ENCODE results near the gene BBS4.
A peak's percentile ranks its signal among the peaks of the same experiment; 100 is the strongest.
"Not testable (repeated sequence)": the region's sequence is repeated elsewhere in the genome, so short reads cannot be mapped to it uniquely, and the experiment has no call there.

The BBS4 gene

GRCh38 chr15:72685925-72686794, at the start of gene BBS4, which contains the start of gene HIGD2B:
TSS of gene BBS4 (plus strand) at chr15:72686207. CDS start at chr15:72686228, 21 bp downstream.
TSS of gene HIGD2B (minus strand) at chr15:72686182. CDS start at chr15:72676374, 9,808 bp downstream.
- peak; percentile 80 to 85 (median 85) for DNase-seq (ENCODE audit: low read depth in 2 of 3, low spot score in 1 of 3)

GRCh38 chr15:72636519-72637282, 49.3 kb upstream of the BBS4 start:
- peak; percentile 13 to 55 (median 48) for DNase-seq (ENCODE audit: low read depth in 2 of 3, low spot score in 1 of 3)

GRCh38 chr15:72639759-72640483, 46.1 kb upstream of the BBS4 start:
- not testable (repeated sequence) for DNase-seq (ENCODE audit: low read depth in 2 of 3, low spot score in 1 of 3)

- not testable (repeated sequence) for DNase-seq (ENCODE audit: low read depth in 2 of 3, low spot score in 1 of 3)
These were observed 43.7 kb upstream of the BBS4 start for GRCh38 chr15:72642271-72642670.

- DNase-seq (ENCODE audit: low read depth in 2 of 3, low spot score in 1 of 3) = not testable (repeated sequence)
These were observed 37.3 kb upstream of the BBS4 start for GRCh38 chr15:72648631-72649253.

- DNase-seq (ENCODE audit: low read depth in 2 of 3, low spot score in 1 of 3) = not testable (repeated sequence)
These were observed 31.6 kb upstream of the BBS4 start, which contains the start of gene GOLGA6B for GRCh38 chr15:72654397-72654796. TSS of gene GOLGA6B (plus strand) at chr15:72654697. CDS start at chr15:72654738, 41 bp downstream.

- DNase-seq (ENCODE audit: low read depth in 2 of 3, low spot score in 1 of 3) = not testable (repeated sequence)
These were observed 30.0 kb upstream of the BBS4 start for GRCh38 chr15:72656014-72656413.

- DNase-seq (ENCODE audit: low read depth in 2 of 3, low spot score in 1 of 3) = not testable (repeated sequence)
These were observed 24.9 kb upstream of the BBS4 start for GRCh38 chr15:72661081-72661480.

- DNase-seq (ENCODE audit: low read depth in 2 of 3, low spot score in 1 of 3) = not testable (repeated sequence)
These were observed 22.1 kb upstream of the BBS4 start for GRCh38 chr15:72663931-72664330.

- not testable (repeated sequence) for DNase-seq (ENCODE audit: low read depth in 2 of 3, low spot score in 1 of 3)
These were observed 20.3 kb upstream of the BBS4 start for GRCh38 chr15:72665706-72666105.

GRCh38 chr15:72669803-72670202, 16.2 kb upstream of the BBS4 start:
- not testable (repeated sequence) for DNase-seq (ENCODE audit: low read depth in 2 of 3, low spot score in 1 of 3)

GRCh38 chr15:72670656-72671352, 15.2 kb upstream of the BBS4 start:
- peak; percentile 54 to 66 (median 66) for DNase-seq (ENCODE audit: low read depth in 2 of 3, low spot score in 1 of 3)

- no peak for DNase-seq (ENCODE audit: low read depth in 2 of 3, low spot score in 1 of 3)
These were observed 14.5 kb upstream of the BBS4 start for GRCh38 chr15:72671525-72671924.

- DNase-seq (ENCODE audit: low read depth in 2 of 3, low spot score in 1 of 3) = no peak
These were observed 9.2 kb upstream of the BBS4 start for GRCh38 chr15:72676838-72677237.

- no peak for DNase-seq (ENCODE audit: low read depth in 2 of 3, low spot score in 1 of 3)
These were observed 5.1 kb upstream of the BBS4 start for GRCh38 chr15:72680931-72681330.

- no peak for DNase-seq (ENCODE audit: low read depth in 2 of 3, low spot score in 1 of 3)
These were observed 3.2 kb upstream of the BBS4 start for GRCh38 chr15:72682772-72683171.

GRCh38 chr15:72685301-72685924, 594 bp upstream of the BBS4 start:
- DNase-seq (ENCODE audit: low read depth in 2 of 3, low spot score in 1 of 3) = no peak

- DNase-seq (ENCODE audit: low read depth in 2 of 3, low spot score in 1 of 3) = no peak
These were observed 2.7 kb downstream of the BBS4 start for GRCh38 chr15:72688697-72689096.

- no peak for DNase-seq (ENCODE audit: low read depth in 2 of 3, low spot score in 1 of 3)
These were observed 4.9 kb downstream of the BBS4 start for GRCh38 chr15:72690938-72691337.

GRCh38 chr15:72698938-72699337, 12.9 kb downstream of the BBS4 start:
- DNase-seq (ENCODE audit: low read depth in 2 of 3, low spot score in 1 of 3) = no peak
